ENCODE measurements around the gene SLC2A3. TPM values are rescaled to one million over a fixed set of nuclear protein-coding genes. Genes with fewer than 3 reads are reported as not detected.

SLC2A3 gene
- total and polyA plus RNA-seq, 9 of the 15 experiments (the other 6 are each of a cell fraction or from before 2014, with no cell fraction given) = 67.3 to 491 (median 104) TPM

- no peak for TF ChIP-seq CHD7 (IDR thresholded peaks at IDR 0.05; ENCODE audit: low read depth, low read length)
- 0 out of 2 replicates have a peak, but pooled peaks have one; percentile 27 for TF ChIP-seq NCOR1 (IDR thresholded peaks at IDR 0.05)
- TF ChIP-seq E2F4 (CRISPR knock-in tag; IDR thresholded peaks at IDR 0.05; ENCODE audit: low read depth) = no peak
- TF ChIP-seq HCFC1 (IDR thresholded peaks at IDR 0.05; ENCODE audit: low read depth, low read length) = no peak
- no peak for TF ChIP-seq ZNF280B (CRISPR knock-in tag; IDR thresholded peaks at IDR 0.05)
- TF ChIP-seq ARID2 (IDR thresholded peaks at IDR 0.05) = 0 out of 2 replicates have a peak, but pooled peaks have one; percentile 4
- TF ChIP-seq ZNF785 (CRISPR knock-in tag; IDR thresholded peaks at IDR 0.05) = no peak
These were observed at the start of gene SLC2A3 (continued) for GRCh38 chr12:7935590-7936581.

Measured in K562 (cell line).